Measurements from ENCODE around the gene TUBA8. TPM values are rescaled to one million over a fixed set of nuclear protein-coding genes. Genes with fewer than 3 reads are reported as not detected.
"Not testable (repeated sequence)": the region's sequence is repeated elsewhere in the genome, so short reads cannot be mapped to it uniquely, and the experiment has no call there.

The TUBA8 gene
- total RNA-seq (2022): 2.4 and 2.6 TPM in 2 replicates
- Bru-seq, nascent RNA: percentile 46 among the genes with signal in this experiment
- percentile 56 among the genes with signal in this experiment for BruChase-seq, experiment 1, labeled RNA remaining after a 6-hour chase
- percentile 61 among the genes with signal in this experiment for BruChase-seq, experiment 2, labeled RNA remaining after a 2-hour chase
- long read RNA-seq, partial matches to known transcripts: 0 of 2 reads
- long read RNA-seq, other reads (novel, unspliced or antisense): 2 of 2 reads

GRCh38 chr22:18110194-18110953, at the start of gene TUBA8:
TSS of gene TUBA8 (plus strand) at chr22:18110809. CDS start at chr22:18110866, 57 bp downstream.
- peak; percentile 41 for DNase-seq
- Mint-ChIP-seq H3K4me3 (ENCODE audit: low read depth, unreplicated experiment) (peak within 1 kb of the TSS; percentile 78), H3K27me3 (ENCODE audit: unreplicated experiment) (peaks cover 27% of the 10 kb centered on the region), H3K36me3 (ENCODE audit: insufficient read depth, unreplicated experiment) (peaks cover 11% of the 10 kb centered on the region), H3K4me1 (ENCODE audit: low read depth, unreplicated experiment) (peaks cover 19% of the 10 kb centered on the region), H3K9me3 (ENCODE audit: low read depth, unreplicated experiment) (peaks cover 3% of the 10 kb centered on the region), H3K27ac (ENCODE audit: unreplicated experiment) (peak within 1 kb of the TSS; percentile 10)
- CTCF ChIA-PET: interaction anchor here (0.7 kb wide), 1 partner anchor 20 kb away, joined by 4 read pairs; no protein-coding TSS in a partner anchor
- no peak for TF ChIP-seq CTCF (IDR thresholded peaks at IDR 0.05; ENCODE audit: unreplicated experiment)
- intact Hi-C loops (cut with micrococcal nuclease; ENCODE audit: unreplicated experiment): no loop called here
- no TSS peak for BruUV-seq (replicated peaks)

- no peak for TF ChIP-seq CTCF (IDR thresholded peaks at IDR 0.05; ENCODE audit: unreplicated experiment)
- Mint-ChIP-seq H3K27ac (ENCODE audit: unreplicated experiment) (no peak overlapping the region), H3K36me3 (ENCODE audit: insufficient read depth, unreplicated experiment) (peaks cover 3% of the 10 kb centered on the region), H3K4me1 (ENCODE audit: low read depth, unreplicated experiment) (peaks cover 64% of the 10 kb centered on the region), H3K4me3 (ENCODE audit: low read depth, unreplicated experiment) (no peak overlapping the region), H3K27me3 (ENCODE audit: unreplicated experiment) (no peaks in the 10 kb centered on the region), H3K9me3 (ENCODE audit: low read depth, unreplicated experiment) (peaks cover 3% of the 10 kb centered on the region)
- no TSS peak for BruUV-seq (replicated peaks)
- no peak for DNase-seq
- intact Hi-C loops (cut with micrococcal nuclease; ENCODE audit: unreplicated experiment): loop anchor here (5.0 kb wide), 1 partner anchor 60 kb away; no protein-coding TSS in a partner anchor
- CTCF ChIA-PET: interaction anchor here (1.6 kb wide), 1 partner anchor 14 kb away, joined by 6 read pairs; no protein-coding TSS in a partner anchor
These were observed 48.2 kb upstream of the TUBA8 start for GRCh38 chr22:18062421-18062820.

GRCh38 chr22:18063306-18063705, 47.3 kb upstream of the TUBA8 start:
- no peak overlapping the region for H3K27ac Mint-ChIP-seq (ENCODE audit: unreplicated experiment)
- no peak for DNase-seq
- H3K36me3 Mint-ChIP-seq (ENCODE audit: insufficient read depth, unreplicated experiment): no peaks in the 10 kb centered on the region
- no TSS peak for BruUV-seq (replicated peaks)
- no peak overlapping the region for H3K4me3 Mint-ChIP-seq (ENCODE audit: low read depth, unreplicated experiment)
- H3K4me1 Mint-ChIP-seq (ENCODE audit: low read depth, unreplicated experiment): peaks cover 56% of the 10 kb centered on the region
- TF ChIP-seq CTCF (IDR thresholded peaks at IDR 0.05; ENCODE audit: unreplicated experiment): no peak
- CTCF ChIA-PET: interaction anchor here (1.6 kb wide), 1 partner anchor 13 kb away, joined by 6 read pairs; no protein-coding TSS in a partner anchor
- H3K9me3 Mint-ChIP-seq (ENCODE audit: low read depth, unreplicated experiment): peaks cover 3% of the 10 kb centered on the region
- H3K27me3 Mint-ChIP-seq (ENCODE audit: unreplicated experiment): no peaks in the 10 kb centered on the region
- intact Hi-C loops (cut with micrococcal nuclease; ENCODE audit: unreplicated experiment): loop anchor here (5.0 kb wide), 1 partner anchor 61 kb away; no protein-coding TSS in a partner anchor

- DNase-seq; H3K4me3 Mint-ChIP-seq (ENCODE audit: low read depth, unreplicated experiment): not testable (repeated sequence)
These were observed 46.9 kb upstream of the TUBA8 start for GRCh38 chr22:18063715-18064114.

More at GRCh38 chr22:18063715-18064114, 46.9 kb upstream of the TUBA8 start:
- not testable (repeated sequence) for H3K27ac Mint-ChIP-seq (ENCODE audit: unreplicated experiment); BruUV-seq (replicated peaks); H3K36me3 Mint-ChIP-seq (ENCODE audit: insufficient read depth, unreplicated experiment); H3K27me3 Mint-ChIP-seq (ENCODE audit: unreplicated experiment); H3K9me3 Mint-ChIP-seq (ENCODE audit: low read depth, unreplicated experiment)
- peaks cover 56% of the 10 kb centered on the region for H3K4me1 Mint-ChIP-seq (ENCODE audit: low read depth, unreplicated experiment)
- intact Hi-C loops (cut with micrococcal nuclease; ENCODE audit: unreplicated experiment): loop anchor here (5.0 kb wide), 1 partner anchor 61 kb away; no protein-coding TSS in a partner anchor
- CTCF ChIA-PET: interaction anchor here (1.6 kb wide), 1 partner anchor 12 kb away, joined by 6 read pairs; no protein-coding TSS in a partner anchor

Data from Calu3 (cell line).